Transverse colon (tissue), 4 donors: ENCODE results near the gene FMNL1. TPM values are rescaled to one million over a fixed set of nuclear protein-coding genes. Genes with fewer than 3 reads are reported as not detected.

Experiments
- DNase-seq: peaks from one replicate; pipeline ENCODE4 v3.0.0-alpha.2; 2019
- H3K27ac ChIP-seq, 4 donors: fragments of 200-600 bp; sonication (generic); 2 replicates each; pipeline ENCODE4 v1.5.1; 2016 to 2018; ENCODE audit warnings: inconsistent platforms in 4 of 4
- H3K27me3 ChIP-seq: fragments of 200-600 bp; sonication (generic); 2 replicates; pipeline ENCODE4 v1.5.1; 2017; ENCODE audit warnings: inconsistent platforms
- H3K36me3 ChIP-seq, 4 donors: fragments of 200-600 bp; sonication (generic); 2 replicates each; pipeline ENCODE4 v1.5.1; 2017 to 2019; ENCODE audit warnings: inconsistent platforms in 4 of 4
- H3K4me1 ChIP-seq, 4 donors: fragments of 200-600 bp; sonication (generic); 2 replicates each; pipeline ENCODE4 v1.5.1; 2017 to 2020; ENCODE audit warnings: inconsistent platforms in 4 of 4
- H3K4me3 ChIP-seq, 4 donors: fragments of 200-600 bp; sonication (generic); 1 replicate in 1 of 4; 2 replicates in 3 of 4; pipeline versions ENCODE4 v1.5.1 to v1.6.1; 2017 to 2019; ENCODE audit warnings: inconsistent platforms in 4 of 4
- H3K9me3 ChIP-seq, 2 donors: fragments of 200-600 bp; sonication (generic); 2 replicates each; pipeline ENCODE4 v1.5.1; 2017 to 2019; ENCODE audit warnings: inconsistent platforms in 2 of 2
- EP300 ChIP-seq: sonication (generic); formaldehyde crosslinking; IDR thresholded peaks from one replicate; pipeline ENCODE4 v1.6.1; 2017; ENCODE audit warnings: antibody characterized with exemption, low read depth
- POLR2A ChIP-seq: fragments of 450-650 bp; IDR thresholded peaks from one replicate; pipeline ENCODE4 v1.6.1; 2016; ENCODE audit warnings: antibody characterized with exemption, mild to moderate bottlenecking, moderate library complexity
- POLR2AphosphoS5 ChIP-seq, 3 donors: sonication (generic); formaldehyde crosslinking; IDR thresholded peaks; one replicate each; pipeline ENCODE4 v1.6.1; 2016; ENCODE audit warnings: antibody characterized with exemption in 3 of 3
- WGBS, 2 donors: methylation state at CpG; one replicate each; pipeline ENCODE4 v1.1.5; 2018; ENCODE audit warnings: low coverage in 1 of 2; 5-methylcytosine and 5-hydroxymethylcytosine counted together
- in situ Hi-C, 4 donors: fragments of 200-750 bp; cut with MboI; loops; one replicate each; pipeline versions ENCODE4 v1.15.0 to v1.15.1; 2017; ENCODE audit warnings: low sequenced_read_pairs in 3 of 4, low pct_ligation_motif_present in 1 of 4, low pct_unique_long_range_greater_than_20kb in 1 of 4
- intact Hi-C: fragments of 100-400 bp; cut with DNase I; formaldehyde crosslinking; loops from one replicate; pipeline ENCODE4 v1.15.1; 2023; ENCODE audit warnings: low total_unique reads
- total RNA-seq, 4 donors: library from RNA; depleted of rRNA; stranded (reverse); fragments of >200 nt; gene quantifications; one replicate each; pipeline ENCODE4 v1.1.0, GENCODE V29; 2016
- TF ChIP-seq, protein P1 (sequence below), 5 experiments: fragments of 200-600 bp in 3 of 5; fragments of 450-650 bp in 2 of 5; sonication (generic) in 3 of 5; IDR thresholded peaks; 1 replicate in 2 of 5; 2 replicates in 3 of 5; pipeline ENCODE4 v1.5.1; 2016 to 2017; ENCODE audit warnings: antibody characterized with exemption in 5 of 5, inconsistent platforms in 3 of 5, mild to moderate bottlenecking in 2 of 5, moderate library complexity in 1 of 5

FMNL1 gene
- total RNA-seq, 4 donors from 2014 or later, result 1.2 to 17.5 (median 10.6) TPM

- no peak for DNase-seq
- in situ Hi-C loops, result no loop called here
- Histone ChIP-seq H3K27ac (no peak overlapping the region), H3K4me1 (peaks cover 6 to 23% (median 17%) of the 10 kb centered on the region in 4 donors), H3K27me3 (no peaks in the 10 kb centered on the region), H3K9me3 (no peaks in the 10 kb centered on the region), H3K36me3 (peaks cover 0 to 8% (median 3%) of the 10 kb centered on the region in 4 donors), H3K4me3 (no peak overlapping the region)
- 82 to 85% methylated on average over 2 to 7 of the region's 7 CpGs for WGBS, 2 donors
- intact Hi-C loops, result no loop called here
- TF ChIP-seq POLR2A, result no peak
- TF ChIP-seq POLR2AphosphoS5 (IDR thresholded peaks at IDR 0.05), result no peak
- TF ChIP-seq, protein P1, sequence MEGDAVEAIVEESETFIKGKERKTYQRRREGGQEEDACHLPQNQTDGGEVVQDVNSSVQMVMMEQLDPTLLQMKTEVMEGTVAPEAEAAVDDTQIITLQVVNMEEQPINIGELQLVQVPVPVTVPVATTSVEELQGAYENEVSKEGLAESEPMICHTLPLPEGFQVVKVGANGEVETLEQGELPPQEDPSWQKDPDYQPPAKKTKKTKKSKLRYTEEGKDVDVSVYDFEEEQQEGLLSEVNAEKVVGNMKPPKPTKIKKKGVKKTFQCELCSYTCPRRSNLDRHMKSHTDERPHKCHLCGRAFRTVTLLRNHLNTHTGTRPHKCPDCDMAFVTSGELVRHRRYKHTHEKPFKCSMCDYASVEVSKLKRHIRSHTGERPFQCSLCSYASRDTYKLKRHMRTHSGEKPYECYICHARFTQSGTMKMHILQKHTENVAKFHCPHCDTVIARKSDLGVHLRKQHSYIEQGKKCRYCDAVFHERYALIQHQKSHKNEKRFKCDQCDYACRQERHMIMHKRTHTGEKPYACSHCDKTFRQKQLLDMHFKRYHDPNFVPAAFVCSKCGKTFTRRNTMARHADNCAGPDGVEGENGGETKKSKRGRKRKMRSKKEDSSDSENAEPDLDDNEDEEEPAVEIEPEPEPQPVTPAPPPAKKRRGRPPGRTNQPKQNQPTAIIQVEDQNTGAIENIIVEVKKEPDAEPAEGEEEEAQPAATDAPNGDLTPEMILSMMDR (IDR thresholded peaks at IDR 0.05), result no peak
- no peak for TF ChIP-seq EP300
Measured at GRCh38 chr17:45260204-45260783, 38.6 kb downstream of the FMNL1 start.

- no peaks in the 10 kb centered on the region for H3K27me3 ChIP-seq
- peak within 1 kb of the TSS; percentile 47 to 74 (median 60) for H3K4me3 ChIP-seq
- no peaks in the 10 kb centered on the region for H3K9me3 ChIP-seq
- in situ Hi-C loops, result no loop called here
- WGBS, 2 donors, result 16% methylated on average over 26 of the region's 68 CpGs; no CpG with 5 or more reads in 1 of the 2 donors
- intact Hi-C loops, result no loop called here
- TF ChIP-seq POLR2AphosphoS5 (IDR thresholded peaks at IDR 0.05) (peak in 1 of 3 donors; percentile 29), EP300 (no peak)
- H3K4me1 ChIP-seq, result peaks cover 6 to 33% (median 25%) of the 10 kb centered on the region in 4 donors
- H3K36me3 ChIP-seq, result peaks cover 0 to 9% (median 4%) of the 10 kb centered on the region in 4 donors
- H3K27ac ChIP-seq, result peak within 1 kb of the TSS; percentile 50 to 75 (median 61)
- peak; percentile 72 for DNase-seq
Measured at GRCh38 chr17:45261577-45262515, 40.2 kb downstream of the FMNL1 start, which contains the start of gene SPATA32. Gene SPATA32, minus strand, starts transcription at chr17:45262094. Its CDS starts 78 bp downstream, at chr17:45262016.

GRCh38 chr17:45262516-45263476 is 41.1 kb downstream of the FMNL1 start:
- 65% methylated on average over 17 of the region's 18 CpGs; no CpG with 5 or more reads in 1 of the 2 donors for WGBS, 2 donors
- Histone ChIP-seq H3K4me3 (peak overlapping the region in 3 of 4 donors; percentile 47 to 66 (median 53)), H3K27me3 (no peaks in the 10 kb centered on the region), H3K27ac (peak overlapping the region; percentile 50 to 75 (median 61)), H3K9me3 (no peaks in the 10 kb centered on the region), H3K36me3 (peaks cover 0 to 19% (median 9%) of the 10 kb centered on the region in 4 donors), H3K4me1 (peaks cover 6 to 33% (median 25%) of the 10 kb centered on the region in 4 donors)
- TF ChIP-seq, protein P1 (IDR thresholded peaks at IDR 0.05), result no peak
- no peak for TF ChIP-seq EP300
- peak in 1 of 3 donors; percentile 6 for TF ChIP-seq POLR2AphosphoS5 (IDR thresholded peaks at IDR 0.05)
- DNase-seq, result no peak
- in situ Hi-C loops (no loop called here), intact Hi-C loops (no loop called here)

DNA sequence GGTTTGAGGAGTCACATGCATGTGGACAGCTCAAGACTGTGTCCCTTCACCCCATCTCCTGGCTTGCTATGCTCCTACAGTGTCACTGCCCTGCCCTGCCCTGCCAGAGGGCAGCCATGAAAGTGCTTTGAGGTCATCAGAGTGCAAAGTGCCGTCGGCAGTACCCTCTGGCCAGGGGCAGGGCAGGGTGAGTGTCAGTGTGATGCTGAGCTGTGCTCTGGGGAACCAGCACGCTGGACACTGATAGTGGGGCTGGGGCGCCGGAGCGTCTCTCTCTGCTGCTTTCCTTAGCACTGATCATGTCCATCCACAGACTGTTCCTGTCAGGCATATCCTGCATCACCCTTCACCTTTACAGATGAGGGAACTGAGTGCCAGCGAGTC is 41.8 kb downstream of the FMNL1 start:
- peaks cover 0 to 26% (median 12%) of the 10 kb centered on the region in 4 donors for H3K36me3 ChIP-seq
- no peak for DNase-seq
- no peak overlapping the region for H3K4me3 ChIP-seq
- 79% methylated on average over 7 of the region's 7 CpGs; no CpG with 5 or more reads in 1 of the 2 donors for WGBS, 2 donors
- peaks cover 6 to 33% (median 25%) of the 10 kb centered on the region in 4 donors for H3K4me1 ChIP-seq
- TF ChIP-seq, protein P1 (IDR thresholded peaks at IDR 0.05), result no peak
- no peak for TF ChIP-seq EP300
- no peak for TF ChIP-seq POLR2AphosphoS5 (IDR thresholded peaks at IDR 0.05)
- no peak for TF ChIP-seq POLR2A
- in situ Hi-C loops (no loop called here), intact Hi-C loops (no loop called here)
- H3K27me3 ChIP-seq, result no peaks in the 10 kb centered on the region
- H3K9me3 ChIP-seq, result no peaks in the 10 kb centered on the region
- H3K27ac ChIP-seq, result peak overlapping the region; percentile 8 to 65 (median 39)
